Ascending aorta (tissue), 2 donors: ENCODE measurements around the gene RGS6. TPM values are rescaled to one million over a fixed set of nuclear protein-coding genes. Genes with fewer than 3 reads are reported as not detected.

ENCODE experiments used
- DNase-seq, 2 donors: peaks; one replicate each; pipeline ENCODE4 v3.0.0-alpha.2; 2019; ENCODE audit warnings: low spot score in 2 of 2
- H3K27ac ChIP-seq, 2 donors: fragments of 200-600 bp; sonication (generic); one replicate each; pipeline ENCODE4 v1.5.1; 2016 to 2017; ENCODE audit warnings: mild to moderate bottlenecking in 1 of 2
- H3K27me3 ChIP-seq: fragments of 200-600 bp; sonication (generic); one replicate; pipeline ENCODE4 v1.5.1; 2017
- H3K36me3 ChIP-seq, 2 donors: fragments of 200-600 bp; sonication (generic); one replicate each; pipeline ENCODE4 v1.5.1; 2016
- H3K4me1 ChIP-seq, 2 donors: fragments of 200-600 bp; sonication (generic); one replicate each; pipeline ENCODE4 v1.5.1; 2016 to 2017; ENCODE audit warnings: mild to moderate bottlenecking in 1 of 2
- H3K4me3 ChIP-seq, 2 donors: fragments of 200-600 bp; sonication (generic); one replicate each; pipeline ENCODE4 v1.5.1; 2016 to 2017; ENCODE audit warnings: mild to moderate bottlenecking in 1 of 2
- H3K9me3 ChIP-seq, 2 donors: fragments of 200-600 bp; sonication (generic); one replicate each; pipeline ENCODE4 v1.5.1; 2016
- intact Hi-C: fragments of 100-400 bp; cut with DNase I; formaldehyde crosslinking; loops from one replicate; pipeline ENCODE4 v1.15.1; 2023
- total RNA-seq: library from RNA; depleted of rRNA; stranded (reverse); fragments of >200 nt; gene quantifications from one replicate; pipeline ENCODE4 v1.1.0, GENCODE V29; 2016
- TF ChIP-seq, protein P1 (sequence below), 3 experiments: fragments of 200-600 bp in 2 of 3; fragments of 450-650 bp in 1 of 3; sonication (generic) in 2 of 3; IDR thresholded peaks; one replicate each; pipeline ENCODE4 v1.5.1; 2016 to 2019; ENCODE audit warnings: antibody characterized with exemption in 3 of 3, mild to moderate bottlenecking in 1 of 3, moderate library complexity in 1 of 3

RGS6 gene
- total RNA-seq, 1 donor from 2014 or later = 0.11 TPM

DNA sequence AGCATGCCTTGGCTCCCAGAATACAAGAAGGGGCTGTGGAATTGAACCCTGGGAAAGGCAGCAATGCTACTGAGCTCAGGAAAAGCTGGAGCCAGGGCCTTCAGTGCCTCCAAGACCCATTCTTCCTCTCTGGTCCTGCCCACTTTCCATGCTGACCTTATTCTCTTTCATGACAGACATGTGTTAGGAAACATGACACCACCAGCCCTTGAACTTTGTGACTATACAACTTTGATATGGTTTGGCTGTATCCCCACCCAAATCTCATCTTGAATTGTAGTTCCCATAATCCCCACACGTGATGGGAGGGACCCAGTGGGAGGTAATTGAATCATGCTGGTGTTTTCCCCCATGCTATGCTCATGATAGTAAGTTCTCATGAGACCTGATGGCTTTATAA, 553.5 kb downstream of the RGS6 start:
- intact Hi-C loops = no loop called here
- TF ChIP-seq, protein P1, sequence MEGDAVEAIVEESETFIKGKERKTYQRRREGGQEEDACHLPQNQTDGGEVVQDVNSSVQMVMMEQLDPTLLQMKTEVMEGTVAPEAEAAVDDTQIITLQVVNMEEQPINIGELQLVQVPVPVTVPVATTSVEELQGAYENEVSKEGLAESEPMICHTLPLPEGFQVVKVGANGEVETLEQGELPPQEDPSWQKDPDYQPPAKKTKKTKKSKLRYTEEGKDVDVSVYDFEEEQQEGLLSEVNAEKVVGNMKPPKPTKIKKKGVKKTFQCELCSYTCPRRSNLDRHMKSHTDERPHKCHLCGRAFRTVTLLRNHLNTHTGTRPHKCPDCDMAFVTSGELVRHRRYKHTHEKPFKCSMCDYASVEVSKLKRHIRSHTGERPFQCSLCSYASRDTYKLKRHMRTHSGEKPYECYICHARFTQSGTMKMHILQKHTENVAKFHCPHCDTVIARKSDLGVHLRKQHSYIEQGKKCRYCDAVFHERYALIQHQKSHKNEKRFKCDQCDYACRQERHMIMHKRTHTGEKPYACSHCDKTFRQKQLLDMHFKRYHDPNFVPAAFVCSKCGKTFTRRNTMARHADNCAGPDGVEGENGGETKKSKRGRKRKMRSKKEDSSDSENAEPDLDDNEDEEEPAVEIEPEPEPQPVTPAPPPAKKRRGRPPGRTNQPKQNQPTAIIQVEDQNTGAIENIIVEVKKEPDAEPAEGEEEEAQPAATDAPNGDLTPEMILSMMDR (IDR thresholded peaks at IDR 0.05) = no peak

DNA sequence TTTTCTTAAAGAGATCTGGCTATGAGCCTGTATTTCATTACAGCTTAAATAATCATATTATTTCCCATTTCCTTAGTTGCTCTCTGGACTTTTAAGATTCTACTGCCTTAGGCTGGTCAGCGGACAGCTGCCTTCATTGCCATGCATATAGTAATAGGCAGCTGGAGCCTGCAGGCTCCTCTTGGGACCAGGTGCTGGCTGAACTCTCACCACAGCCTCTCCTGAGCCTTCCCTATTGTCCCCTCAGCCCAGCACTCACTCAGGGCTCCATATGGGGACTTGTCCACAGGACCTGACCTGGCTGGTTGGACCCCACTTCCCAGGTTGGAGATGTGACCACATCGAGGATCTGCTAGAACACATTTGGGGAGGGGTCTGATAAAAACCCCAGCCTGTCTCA, 556.3 kb downstream of the RGS6 start:
- no peaks in the 10 kb centered on the region for H3K36me3 ChIP-seq
- TF ChIP-seq, protein P1 (IDR thresholded peaks at IDR 0.05) = no peak
- H3K27me3 ChIP-seq = no peaks in the 10 kb centered on the region
- intact Hi-C loops = no loop called here
- H3K4me1 ChIP-seq = no peaks in the 10 kb centered on the region
- peaks cover 0 to 3% of the 10 kb centered on the region in 2 donors for H3K9me3 ChIP-seq
- DNase-seq = no peak
- no peak overlapping the region for H3K4me3 ChIP-seq
- H3K27ac ChIP-seq = no peak overlapping the region

More for the DNA sequence above, 553.5 kb downstream of the RGS6 start:
- Histone ChIP-seq H3K27ac (no peak overlapping the region), H3K4me1 (no peaks in the 10 kb centered on the region), H3K4me3 (no peak overlapping the region), H3K9me3 (peaks cover 0 to 3% of the 10 kb centered on the region in 2 donors), H3K27me3 (no peaks in the 10 kb centered on the region), H3K36me3 (no peaks in the 10 kb centered on the region)
- DNase-seq = no peak

DNA sequence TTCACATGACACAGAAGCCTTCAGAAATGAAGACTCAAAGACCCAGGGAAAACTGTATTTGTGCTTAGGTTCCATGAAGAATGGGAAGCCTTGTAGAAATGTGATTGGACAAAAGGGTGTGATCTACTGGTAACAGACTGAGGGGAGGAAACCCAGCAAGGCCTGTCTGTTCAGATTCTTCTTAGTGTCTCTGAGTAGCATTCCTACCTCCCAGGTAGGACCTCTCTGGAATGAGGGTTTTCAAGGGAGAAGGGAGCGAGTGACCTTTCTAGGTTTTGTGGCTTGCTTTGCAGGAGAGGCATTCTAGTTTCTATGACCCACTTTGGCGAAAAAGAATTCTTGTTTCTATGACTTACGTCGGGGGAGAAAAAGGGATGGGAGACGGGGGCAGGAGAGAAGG, 560.0 kb downstream of the RGS6 start:
- Histone ChIP-seq H3K27me3 (no peaks in the 10 kb centered on the region), H3K27ac (no peak overlapping the region), H3K4me3 (no peak overlapping the region), H3K36me3 (no peaks in the 10 kb centered on the region), H3K9me3 (peaks cover 0 to 3% of the 10 kb centered on the region in 2 donors), H3K4me1 (no peaks in the 10 kb centered on the region)
- intact Hi-C loops = no loop called here
- TF ChIP-seq, protein P1 (IDR thresholded peaks at IDR 0.05) = no peak
- DNase-seq = no peak

DNA sequence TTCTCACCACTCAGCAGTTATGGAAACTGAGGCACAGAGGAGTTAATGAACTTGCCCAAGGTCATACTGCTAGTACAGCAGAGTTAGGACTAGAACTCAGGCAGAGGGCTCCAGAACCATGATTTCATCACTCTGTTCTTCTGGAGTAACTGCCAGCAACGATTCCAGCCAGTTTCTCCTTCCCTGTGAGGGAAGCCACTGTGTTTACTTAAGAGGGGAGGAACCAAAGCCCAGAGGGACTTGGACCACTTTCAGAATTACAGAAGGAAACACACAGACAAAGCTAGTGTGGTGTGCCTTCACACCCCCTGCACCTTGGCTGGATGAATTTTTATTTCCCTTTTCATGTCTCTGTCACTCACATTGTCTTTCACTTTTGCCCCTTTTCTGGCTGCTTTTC, 563.4 kb downstream of the RGS6 start:
- intact Hi-C loops = no loop called here
- TF ChIP-seq, protein P1 (IDR thresholded peaks at IDR 0.05) = no peak
- Histone ChIP-seq H3K36me3 (no peaks in the 10 kb centered on the region), H3K4me3 (no peak overlapping the region), H3K27ac (no peak overlapping the region), H3K27me3 (no peaks in the 10 kb centered on the region), H3K9me3 (no peaks in the 10 kb centered on the region), H3K4me1 (no peaks in the 10 kb centered on the region)
- no peak for DNase-seq

DNA sequence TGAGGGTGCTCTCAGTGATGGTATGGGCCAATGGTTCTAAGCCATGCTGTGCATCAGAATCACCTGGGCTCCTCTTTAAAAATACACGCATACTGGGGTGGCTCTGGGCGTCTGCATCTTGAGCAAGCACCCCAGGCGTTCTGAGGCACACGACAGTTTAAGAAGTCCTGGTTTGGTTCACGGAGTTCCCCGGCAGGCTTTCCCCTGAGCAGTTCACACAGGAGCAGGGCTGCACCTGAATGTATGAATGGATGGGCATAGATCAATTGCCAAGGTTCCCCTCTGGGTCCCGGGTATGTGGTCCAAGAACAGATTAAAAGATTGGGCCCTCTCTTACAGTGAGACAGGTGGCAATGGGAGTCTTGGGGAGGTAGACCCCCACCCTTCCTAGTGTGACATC, 566.4 kb downstream of the RGS6 start:
- no peak for DNase-seq
- intact Hi-C loops = no loop called here
- no peaks in the 10 kb centered on the region for H3K4me1 ChIP-seq

More for the DNA sequence above, 566.4 kb downstream of the RGS6 start:
- H3K27me3 ChIP-seq = no peaks in the 10 kb centered on the region
- H3K9me3 ChIP-seq = no peaks in the 10 kb centered on the region
- TF ChIP-seq, protein P1 (IDR thresholded peaks at IDR 0.05) = no peak
- H3K36me3 ChIP-seq = no peaks in the 10 kb centered on the region
- H3K27ac ChIP-seq = no peak overlapping the region
- no peak overlapping the region for H3K4me3 ChIP-seq
